Activated naive CD4-positive, alpha-beta T cell treated with anti-CD3 and anti-CD28 coated beads for 36 hours (primary cell): ENCODE results near the gene NOTCH1. TPM values are rescaled to one million over a fixed set of nuclear protein-coding genes. Genes with fewer than 3 reads are reported as not detected.

Experiments used
- CTCF ChIA-PET: fragments of 350-600 bp; sonication (Branson Sonifier 250); formaldehyde crosslinking; loops from one replicate; lab custom pipeline; 2021; ENCODE audit warnings: antibody characterized with exemption; lab: Charles Lee
- DNase-seq: peaks from one replicate; pipeline ENCODE4 v3.0.0-alpha.2; 2020
- H3K27ac Mint-ChIP-seq: one replicate; pipeline ENCODE4 v1.8.0; 2021; ENCODE audit warnings: mild to moderate bottlenecking, mixed read lengths
- H3K27me3 Mint-ChIP-seq: one replicate; pipeline ENCODE4 v1.8.0; 2021; ENCODE audit warnings: low read depth, mixed read lengths
- H3K36me3 Mint-ChIP-seq: one replicate; pipeline ENCODE4 v1.8.0; 2021; ENCODE audit warnings: low read depth, mixed read lengths
- H3K4me1 Mint-ChIP-seq: one replicate; pipeline ENCODE4 v1.8.0; 2021; ENCODE audit warnings: low read depth, mixed read lengths
- H3K4me3 Mint-ChIP-seq: one replicate; pipeline ENCODE4 v1.8.0; 2021; ENCODE audit warnings: mild to moderate bottlenecking, moderate library complexity, mixed read lengths
- H3K9me3 Mint-ChIP-seq: one replicate; pipeline ENCODE4 v1.8.0; 2021; ENCODE audit warnings: mixed read lengths
- intact Hi-C: fragments of 100-400 bp; cut with micrococcal nuclease; formaldehyde crosslinking; loops from one replicate; pipeline ENCODE4 v1.15.1; 2023
- total RNA-seq, 2 experiments: library from RNA; stranded (reverse); gene quantifications; one replicate each; pipeline ENCODE4 v1.2.3, GENCODE V29; 2021

Gene NOTCH1
- total RNA-seq, 2 experiments from 2014 or later, result 71.4 to 80.2 TPM

DNA sequence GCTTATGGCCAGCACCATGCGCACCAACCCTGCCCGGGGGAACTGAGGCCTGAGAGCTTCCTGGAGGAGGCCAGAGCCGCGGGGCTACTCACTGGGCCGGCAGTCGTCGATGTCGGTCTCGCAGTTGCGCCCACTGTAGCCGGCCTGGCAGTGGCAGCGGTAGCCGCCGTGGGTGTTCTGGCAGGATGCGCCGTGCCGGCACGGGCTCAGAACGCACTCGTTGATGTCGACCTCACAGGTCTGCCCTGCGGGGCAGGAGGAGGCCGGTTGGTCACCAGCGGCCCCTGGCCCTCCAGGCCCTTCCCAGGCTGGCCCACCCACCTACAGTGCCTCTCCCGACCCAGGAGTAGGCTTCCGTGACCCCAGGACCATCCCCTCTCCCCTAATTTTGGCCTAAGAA, 35.3 kb downstream of the NOTCH1 start:
- Mint-ChIP-seq H3K4me3 (no peak overlapping the region), H3K36me3 (peaks cover 5% of the 10 kb centered on the region), H3K4me1 (no peaks in the 10 kb centered on the region), H3K27ac (no peak overlapping the region), H3K27me3 (no peaks in the 10 kb centered on the region), H3K9me3 (no peaks in the 10 kb centered on the region)
- CTCF ChIA-PET, result no interaction called here
- intact Hi-C loops, result no loop called here
- DNase-seq, result no peak

GRCh38 chr9:136509549-136509948, 36.3 kb downstream of the NOTCH1 start:
- CTCF ChIA-PET, result no interaction called here
- DNase-seq, result no peak

DNA sequence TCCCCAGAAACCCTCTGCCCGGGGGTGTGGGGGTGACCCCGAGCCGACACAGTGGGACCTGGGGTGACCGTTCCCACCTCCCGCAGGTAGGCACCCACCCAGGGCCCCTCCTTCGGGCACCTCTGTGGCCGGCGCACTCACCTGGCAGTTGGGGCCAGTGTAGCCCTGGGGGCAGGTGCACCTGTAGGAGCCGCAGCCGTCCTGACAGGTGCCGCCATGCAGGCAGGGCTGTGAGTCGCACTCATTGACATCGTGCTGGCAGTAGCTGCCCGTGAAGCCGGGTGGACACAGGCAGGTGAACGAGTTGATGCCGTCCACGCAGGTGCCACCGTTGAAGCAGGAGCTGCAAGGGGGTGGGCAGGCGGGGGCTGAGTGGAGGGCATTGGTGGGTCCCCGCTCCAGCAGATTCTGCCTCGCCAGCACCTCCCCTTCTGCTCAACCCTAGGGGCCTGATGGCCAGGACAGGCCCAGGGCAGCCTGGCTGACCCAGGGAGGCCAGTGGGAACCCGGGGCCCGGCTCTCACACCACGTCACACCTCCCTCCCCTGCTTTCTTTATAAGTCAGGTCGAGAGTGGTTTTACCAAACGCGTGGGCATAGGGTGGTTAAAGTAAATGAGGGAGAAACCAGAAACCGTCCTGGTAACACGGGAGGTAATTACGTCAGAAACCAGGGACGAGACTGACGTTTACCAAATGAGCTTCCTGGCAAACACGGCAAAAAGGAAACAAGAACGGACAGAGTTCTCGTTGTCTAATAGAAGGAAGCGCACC, 36.9 kb downstream of the NOTCH1 start:
- Mint-ChIP-seq H3K36me3 (peaks cover 5% of the 10 kb centered on the region), H3K27me3 (no peaks in the 10 kb centered on the region), H3K4me1 (no peaks in the 10 kb centered on the region), H3K27ac (no peak overlapping the region), H3K9me3 (no peaks in the 10 kb centered on the region), H3K4me3 (no peak overlapping the region)
- CTCF ChIA-PET, result interaction anchor here (0.6 kb wide), 1 partner anchor 31 kb away, joined by 3 read pairs; no protein-coding TSS in a partner anchor
- no peak for DNase-seq
- intact Hi-C loops, result no loop called here

More at GRCh38 chr9:136509549-136509948, 36.3 kb downstream of the NOTCH1 start:
- H3K4me1 Mint-ChIP-seq, result no peaks in the 10 kb centered on the region
- H3K9me3 Mint-ChIP-seq, result no peaks in the 10 kb centered on the region
- no peak overlapping the region for H3K27ac Mint-ChIP-seq
- intact Hi-C loops, result no loop called here
- H3K4me3 Mint-ChIP-seq, result no peak overlapping the region
- H3K27me3 Mint-ChIP-seq, result no peaks in the 10 kb centered on the region
- H3K36me3 Mint-ChIP-seq, result peaks cover 5% of the 10 kb centered on the region

GRCh38 chr9:136507992-136508375, 37.9 kb downstream of the NOTCH1 start:
- no peak for DNase-seq
- CTCF ChIA-PET, result no interaction called here

GRCh38 chr9:136507221-136507991, 38.4 kb downstream of the NOTCH1 start:
- H3K9me3 Mint-ChIP-seq, result no peaks in the 10 kb centered on the region
- no peaks in the 10 kb centered on the region for H3K4me1 Mint-ChIP-seq
- CTCF ChIA-PET, result no interaction called here
- intact Hi-C loops, result no loop called here
- no peaks in the 10 kb centered on the region for H3K27me3 Mint-ChIP-seq
- H3K4me3 Mint-ChIP-seq, result no peak overlapping the region
- peaks cover 4% of the 10 kb centered on the region for H3K36me3 Mint-ChIP-seq
- H3K27ac Mint-ChIP-seq, result no peak overlapping the region
- DNase-seq, result no peak

More at GRCh38 chr9:136507992-136508375, 37.9 kb downstream of the NOTCH1 start:
- Mint-ChIP-seq H3K9me3 (no peaks in the 10 kb centered on the region), H3K4me1 (no peaks in the 10 kb centered on the region), H3K27me3 (no peaks in the 10 kb centered on the region), H3K36me3 (peaks cover 3% of the 10 kb centered on the region), H3K4me3 (no peak overlapping the region), H3K27ac (no peak overlapping the region)
- intact Hi-C loops, result no loop called here

- peaks cover 4% of the 10 kb centered on the region for H3K36me3 Mint-ChIP-seq
- H3K4me3 Mint-ChIP-seq, result no peak overlapping the region
- H3K27ac Mint-ChIP-seq, result no peak overlapping the region
- no peaks in the 10 kb centered on the region for H3K4me1 Mint-ChIP-seq
- CTCF ChIA-PET, result no interaction called here
- H3K9me3 Mint-ChIP-seq, result no peaks in the 10 kb centered on the region
- DNase-seq, result no peak
- intact Hi-C loops, result no loop called here
- no peaks in the 10 kb centered on the region for H3K27me3 Mint-ChIP-seq
These were observed 39.4 kb downstream of the NOTCH1 start for GRCh38 chr9:136506425-136506824.

GRCh38 chr9:136505406-136506403, 40.1 kb downstream of the NOTCH1 start:
- H3K9me3 Mint-ChIP-seq, result no peaks in the 10 kb centered on the region
- H3K27me3 Mint-ChIP-seq, result no peaks in the 10 kb centered on the region
- intact Hi-C loops, result no loop called here
- DNase-seq, result no peak
- no peak overlapping the region for H3K27ac Mint-ChIP-seq
- CTCF ChIA-PET, result no interaction called here
- peaks cover 9% of the 10 kb centered on the region for H3K36me3 Mint-ChIP-seq
- H3K4me1 Mint-ChIP-seq, result no peaks in the 10 kb centered on the region
- H3K4me3 Mint-ChIP-seq, result no peak overlapping the region

DNA sequence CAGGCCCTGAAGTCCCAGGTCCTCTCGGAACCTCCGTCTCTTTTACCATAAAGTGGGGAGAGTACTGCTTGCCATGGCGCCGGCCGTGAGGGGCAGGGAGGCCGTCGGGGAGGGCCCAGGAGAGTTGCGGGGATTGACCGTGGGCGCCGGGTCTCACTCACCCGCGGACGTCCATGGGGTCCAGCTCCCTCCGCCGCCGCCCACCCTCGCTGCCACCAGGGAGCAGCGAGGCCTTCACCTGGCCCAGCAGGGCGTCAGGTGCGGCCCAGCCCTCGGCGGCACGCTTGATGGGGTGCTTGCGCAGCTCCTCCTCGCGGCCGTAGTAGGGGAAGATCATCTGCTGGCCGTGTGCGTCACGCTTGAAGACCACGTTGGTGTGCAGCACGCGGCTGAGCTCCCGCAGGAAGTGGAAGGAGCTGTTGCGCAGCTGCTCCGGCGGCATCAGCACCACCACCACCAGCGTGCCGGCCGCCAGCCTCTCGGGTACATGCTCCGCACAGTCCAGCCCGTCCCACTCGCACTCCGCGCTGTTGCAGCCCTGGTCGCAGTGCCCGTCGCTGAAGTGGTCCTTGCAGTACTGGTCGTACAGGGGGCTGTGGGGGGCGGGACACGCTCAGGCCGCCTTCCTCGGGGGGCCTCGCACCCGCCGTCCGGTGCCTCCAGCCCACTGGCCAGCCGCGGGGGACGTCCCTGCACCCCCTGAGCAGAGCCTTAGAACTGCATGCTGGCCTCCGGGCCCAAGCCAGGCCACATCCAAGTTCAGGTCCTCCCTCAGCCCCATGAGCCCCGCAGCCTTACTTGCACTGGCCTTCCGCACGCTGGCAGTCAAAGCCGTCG, 41.1 kb downstream of the NOTCH1 start:
- H3K27ac Mint-ChIP-seq, result no peak overlapping the region
- no peaks in the 10 kb centered on the region for H3K9me3 Mint-ChIP-seq
- peaks cover 9% of the 10 kb centered on the region for H3K36me3 Mint-ChIP-seq
- intact Hi-C loops, result no loop called here
- no peaks in the 10 kb centered on the region for H3K4me1 Mint-ChIP-seq
- CTCF ChIA-PET, result interaction anchor here (0.9 kb wide), 1 partner anchor 17 kb away, joined by 5 read pairs; no protein-coding TSS in a partner anchor
- no peak overlapping the region for H3K4me3 Mint-ChIP-seq
- no peak for DNase-seq
- H3K27me3 Mint-ChIP-seq, result no peaks in the 10 kb centered on the region

- H3K4me1 Mint-ChIP-seq, result no peaks in the 10 kb centered on the region
- CTCF ChIA-PET, result no interaction called here
These were observed 42.8 kb downstream of the NOTCH1 start for GRCh38 chr9:136502940-136503550.

DNA sequence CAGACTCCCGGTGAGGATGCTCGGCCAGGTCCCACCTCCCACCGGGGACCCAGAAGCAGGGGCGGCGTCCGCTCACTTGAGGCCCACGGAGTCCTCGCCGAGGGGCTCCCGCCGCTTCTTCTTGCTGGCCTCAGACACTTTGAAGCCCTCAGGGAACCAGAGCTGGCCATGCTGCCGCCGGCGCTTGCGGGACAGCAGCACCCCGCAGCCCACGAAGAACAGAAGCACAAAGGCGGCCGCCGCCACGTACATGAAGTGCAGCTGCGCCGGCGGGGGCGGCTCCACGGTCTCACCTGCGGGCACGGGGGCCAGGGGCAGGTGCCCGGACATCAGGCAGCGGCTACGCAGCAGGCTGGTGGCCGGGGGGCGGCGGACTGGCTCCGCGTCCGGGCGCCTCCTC, 43.7 kb downstream of the NOTCH1 start:
- no peak for DNase-seq
- Mint-ChIP-seq H3K36me3 (peaks cover 12% of the 10 kb centered on the region), H3K9me3 (no peaks in the 10 kb centered on the region), H3K27me3 (no peaks in the 10 kb centered on the region), H3K27ac (no peak overlapping the region), H3K4me3 (no peak overlapping the region), H3K4me1 (no peaks in the 10 kb centered on the region)
- intact Hi-C loops, result no loop called here
- CTCF ChIA-PET, result no interaction called here

More at GRCh38 chr9:136502940-136503550, 42.8 kb downstream of the NOTCH1 start:
- no peaks in the 10 kb centered on the region for H3K9me3 Mint-ChIP-seq
- H3K4me3 Mint-ChIP-seq, result no peak overlapping the region
- H3K27ac Mint-ChIP-seq, result no peak overlapping the region
- H3K27me3 Mint-ChIP-seq, result no peaks in the 10 kb centered on the region
- DNase-seq, result no peak
- peaks cover 12% of the 10 kb centered on the region for H3K36me3 Mint-ChIP-seq
- intact Hi-C loops, result no loop called here

DNA sequence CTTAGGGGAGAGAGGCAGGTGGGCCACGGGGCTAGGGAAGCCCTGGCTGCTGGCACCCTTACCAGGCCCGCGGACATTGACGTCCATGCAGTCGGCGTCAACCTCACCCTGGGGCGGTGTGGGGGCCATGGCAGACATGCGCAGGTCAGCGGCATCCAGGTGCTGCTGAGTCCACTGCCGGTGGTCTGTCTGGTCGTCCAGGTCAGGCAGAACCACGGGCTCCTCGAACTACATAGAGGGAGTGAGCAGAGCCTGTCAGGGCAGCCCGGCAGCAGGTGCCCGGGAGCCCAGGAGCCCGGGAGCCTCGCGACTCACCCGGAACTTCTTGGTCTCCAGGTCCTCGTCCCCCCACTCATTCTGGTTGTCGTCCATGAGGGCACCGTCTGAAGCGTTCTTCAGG, 44.2 kb downstream of the NOTCH1 start:
- H3K36me3 Mint-ChIP-seq, result peaks cover 12% of the 10 kb centered on the region
- CTCF ChIA-PET, result no interaction called here
- no peak overlapping the region for H3K4me3 Mint-ChIP-seq

More for the DNA sequence above, 44.2 kb downstream of the NOTCH1 start:
- no peaks in the 10 kb centered on the region for H3K9me3 Mint-ChIP-seq
- H3K4me1 Mint-ChIP-seq, result no peaks in the 10 kb centered on the region
- no peaks in the 10 kb centered on the region for H3K27me3 Mint-ChIP-seq
- no peak for DNase-seq
- no peak overlapping the region for H3K27ac Mint-ChIP-seq
- intact Hi-C loops, result no loop called here
